Measurements from ENCODE around the gene FMN2. TPM values are rescaled to one million over a fixed set of nuclear protein-coding genes. Genes with fewer than 3 reads are reported as not detected.
"Not testable (repeated sequence)": the region's sequence is repeated elsewhere in the genome, so short reads cannot be mapped to it uniquely, and the experiment has no call there.

The FMN2 gene
- total RNA-seq, 1 experiment from 2014 or later, result not detected

GRCh38 chr1:240264494-240264893 lies 172.8 kb downstream of the FMN2 start:
- not testable (repeated sequence) for H3K27ac ChIP-seq (ENCODE audit: low read length); H2AFZ ChIP-seq (ENCODE audit: low read length); H3K4me1 ChIP-seq (ENCODE audit: low read length); H3K9ac ChIP-seq (ENCODE audit: low read length); H3K4me2 ChIP-seq (ENCODE audit: low read depth, low read length, poor library complexity, severe bottlenecking); H3K4me3 ChIP-seq (ENCODE audit: low read length); H3K9me3 ChIP-seq (ENCODE audit: low read length); H3K79me2 ChIP-seq (ENCODE audit: low read length); H3K27me3 ChIP-seq (ENCODE audit: low read length); H3K36me3 ChIP-seq (ENCODE audit: insufficient read depth, low read length); DNase-seq; H3K9me2 ChIP-seq (replicated peaks; ENCODE audit: insufficient read depth, low read length); H4K20me1 ChIP-seq (ENCODE audit: insufficient read depth, low read depth, low read length)

GRCh38 chr1:240271081-240271480 lies 179.4 kb downstream of the FMN2 start:
- no peak for DNase-seq
- Histone ChIP-seq H3K4me1 (ENCODE audit: low read length) (no peaks in the 10 kb centered on the region), H3K9me2 (replicated peaks; ENCODE audit: insufficient read depth, low read length) (no peaks in the 10 kb centered on the region), H3K79me2 (ENCODE audit: low read length) (no peaks in the 10 kb centered on the region), H3K27ac (ENCODE audit: low read length) (no peak overlapping the region), H3K9ac (ENCODE audit: low read length) (no peak overlapping the region), H3K27me3 (ENCODE audit: low read length) (no peaks in the 10 kb centered on the region), H2AFZ (ENCODE audit: low read length) (no peak overlapping the region), H3K36me3 (ENCODE audit: insufficient read depth, low read length) (no peaks in the 10 kb centered on the region), H4K20me1 (ENCODE audit: insufficient read depth, low read depth, low read length) (no peaks in the 10 kb centered on the region), H3K4me3 (ENCODE audit: low read length) (no peak overlapping the region), H3K4me2 (ENCODE audit: low read depth, low read length, poor library complexity, severe bottlenecking) (no peak overlapping the region), H3K9me3 (ENCODE audit: low read length) (no peaks in the 10 kb centered on the region; the same call in 1 of the 2 replicates)

GRCh38 chr1:240274569-240274968 lies 182.9 kb downstream of the FMN2 start:
- Histone ChIP-seq H3K36me3 (ENCODE audit: insufficient read depth, low read length) (no peaks in the 10 kb centered on the region), H4K20me1 (ENCODE audit: insufficient read depth, low read depth, low read length) (no peaks in the 10 kb centered on the region), H3K79me2 (ENCODE audit: low read length) (no peaks in the 10 kb centered on the region), H3K4me1 (ENCODE audit: low read length) (no peaks in the 10 kb centered on the region), H3K27ac (ENCODE audit: low read length) (no peak overlapping the region), H3K4me3 (ENCODE audit: low read length) (no peak overlapping the region), H2AFZ (ENCODE audit: low read length) (no peak overlapping the region), H3K9ac (ENCODE audit: low read length) (no peak overlapping the region), H3K4me2 (ENCODE audit: low read depth, low read length, poor library complexity, severe bottlenecking) (no peak overlapping the region), H3K9me2 (replicated peaks; ENCODE audit: insufficient read depth, low read length) (no peaks in the 10 kb centered on the region), H3K9me3 (ENCODE audit: low read length) (no peaks in the 10 kb centered on the region; the same call in 1 of the 2 replicates), H3K27me3 (ENCODE audit: low read length) (no peaks in the 10 kb centered on the region)
- no peak for DNase-seq

GRCh38 chr1:240275219-240275618 lies 183.5 kb downstream of the FMN2 start:
- not testable (repeated sequence) for H3K9me3 ChIP-seq (ENCODE audit: low read length); H3K9me2 ChIP-seq (replicated peaks; ENCODE audit: insufficient read depth, low read length); H3K79me2 ChIP-seq (ENCODE audit: low read length); H3K9ac ChIP-seq (ENCODE audit: low read length); H3K27me3 ChIP-seq (ENCODE audit: low read length); H2AFZ ChIP-seq (ENCODE audit: low read length); H3K27ac ChIP-seq (ENCODE audit: low read length); H3K4me1 ChIP-seq (ENCODE audit: low read length); DNase-seq; H3K4me2 ChIP-seq (ENCODE audit: low read depth, low read length, poor library complexity, severe bottlenecking); H4K20me1 ChIP-seq (ENCODE audit: insufficient read depth, low read depth, low read length); H3K36me3 ChIP-seq (ENCODE audit: insufficient read depth, low read length); H3K4me3 ChIP-seq (ENCODE audit: low read length)

- Histone ChIP-seq H4K20me1 (ENCODE audit: insufficient read depth, low read depth, low read length) (no peaks in the 10 kb centered on the region), H3K79me2 (ENCODE audit: low read length) (no peaks in the 10 kb centered on the region), H3K4me2 (ENCODE audit: low read depth, low read length, poor library complexity, severe bottlenecking) (no peak overlapping the region), H3K9me2 (replicated peaks; ENCODE audit: insufficient read depth, low read length) (no peaks in the 10 kb centered on the region), H3K4me1 (ENCODE audit: low read length) (no peaks in the 10 kb centered on the region), H3K9me3 (ENCODE audit: low read length) (no peaks in the 10 kb centered on the region), H3K27ac (ENCODE audit: low read length) (no peak overlapping the region), H2AFZ (ENCODE audit: low read length) (no peak overlapping the region), H3K27me3 (ENCODE audit: low read length) (no peaks in the 10 kb centered on the region), H3K36me3 (ENCODE audit: insufficient read depth, low read length) (no peaks in the 10 kb centered on the region), H3K9ac (ENCODE audit: low read length) (no peak overlapping the region), H3K4me3 (ENCODE audit: low read length) (no peak overlapping the region)
- DNase-seq, result no peak
Measured at GRCh38 chr1:240278082-240278481, 186.4 kb downstream of the FMN2 start.

GRCh38 chr1:240280560-240281322 lies 189.1 kb downstream of the FMN2 start:
- H3K4me3 ChIP-seq (ENCODE audit: low read length), result no peak overlapping the region
- H3K27ac ChIP-seq (ENCODE audit: low read length), result no peak overlapping the region
- H3K79me2 ChIP-seq (ENCODE audit: low read length), result no peaks in the 10 kb centered on the region
- no peaks in the 10 kb centered on the region for H3K4me1 ChIP-seq (ENCODE audit: low read length)
- H4K20me1 ChIP-seq (ENCODE audit: insufficient read depth, low read depth, low read length), result no peaks in the 10 kb centered on the region
- H3K27me3 ChIP-seq (ENCODE audit: low read length), result no peaks in the 10 kb centered on the region
- no peak overlapping the region for H3K4me2 ChIP-seq (ENCODE audit: low read depth, low read length, poor library complexity, severe bottlenecking)
- H3K9me3 ChIP-seq (ENCODE audit: low read length), result no peaks in the 10 kb centered on the region
- H3K36me3 ChIP-seq (ENCODE audit: insufficient read depth, low read length), result no peaks in the 10 kb centered on the region
- H3K9me2 ChIP-seq (replicated peaks; ENCODE audit: insufficient read depth, low read length), result no peaks in the 10 kb centered on the region
- no peak for DNase-seq
- H2AFZ ChIP-seq (ENCODE audit: low read length), result no peak overlapping the region
- H3K9ac ChIP-seq (ENCODE audit: low read length), result no peak overlapping the region

GRCh38 chr1:240282061-240282830 lies 190.6 kb downstream of the FMN2 start:
- no peaks in the 10 kb centered on the region for H3K4me1 ChIP-seq (ENCODE audit: low read length)
- no peak overlapping the region for H3K4me2 ChIP-seq (ENCODE audit: low read depth, low read length, poor library complexity, severe bottlenecking)
- H3K27me3 ChIP-seq (ENCODE audit: low read length), result no peaks in the 10 kb centered on the region
- H2AFZ ChIP-seq (ENCODE audit: low read length), result no peak overlapping the region
- H3K27ac ChIP-seq (ENCODE audit: low read length), result no peak overlapping the region
- no peaks in the 10 kb centered on the region for H3K9me2 ChIP-seq (replicated peaks; ENCODE audit: insufficient read depth, low read length)
- no peak for DNase-seq
- H3K9me3 ChIP-seq (ENCODE audit: low read length), result no peaks in the 10 kb centered on the region
- no peaks in the 10 kb centered on the region for H3K79me2 ChIP-seq (ENCODE audit: low read length)
- no peaks in the 10 kb centered on the region for H4K20me1 ChIP-seq (ENCODE audit: insufficient read depth, low read depth, low read length)
- H3K9ac ChIP-seq (ENCODE audit: low read length), result no peak overlapping the region
- no peaks in the 10 kb centered on the region for H3K36me3 ChIP-seq (ENCODE audit: insufficient read depth, low read length)
- H3K4me3 ChIP-seq (ENCODE audit: low read length), result no peak overlapping the region

- Histone ChIP-seq H2AFZ (ENCODE audit: low read length) (no peak overlapping the region), H3K27me3 (ENCODE audit: low read length) (no peaks in the 10 kb centered on the region), H3K9ac (ENCODE audit: low read length) (no peak overlapping the region), H3K36me3 (ENCODE audit: insufficient read depth, low read length) (no peaks in the 10 kb centered on the region), H3K79me2 (ENCODE audit: low read length) (no peaks in the 10 kb centered on the region), H3K4me2 (ENCODE audit: low read depth, low read length, poor library complexity, severe bottlenecking) (no peak overlapping the region), H4K20me1 (ENCODE audit: insufficient read depth, low read depth, low read length) (no peaks in the 10 kb centered on the region), H3K9me2 (replicated peaks; ENCODE audit: insufficient read depth, low read length) (no peaks in the 10 kb centered on the region), H3K27ac (ENCODE audit: low read length) (no peak overlapping the region), H3K4me1 (ENCODE audit: low read length) (no peaks in the 10 kb centered on the region), H3K9me3 (ENCODE audit: low read length) (no peaks in the 10 kb centered on the region), H3K4me3 (ENCODE audit: low read length) (no peak overlapping the region)
- DNase-seq, result no peak
Measured at GRCh38 chr1:240284656-240285414, 193.2 kb downstream of the FMN2 start.

Data from Karpas-422 (cell line).